Subcutaneous adipose tissue (tissue), 4 donors: ENCODE measurements around the gene TMEM150B. TPM values are rescaled to one million over a fixed set of nuclear protein-coding genes. Genes with fewer than 3 reads are reported as not detected.

Experiments
- total RNA-seq, 4 donors: library from RNA; depleted of rRNA; stranded (reverse); fragments of >200 nt; gene quantifications; one replicate each; pipeline ENCODE4 v1.1.0, GENCODE V29; 2016
- TF ChIP-seq, protein P1 (sequence below): fragments of 450-650 bp; IDR thresholded peaks from one replicate; pipeline ENCODE4 v1.5.1; 2016; ENCODE audit warnings: low read depth, mild to moderate bottlenecking, control low read depth, antibody characterized with exemption, moderate library complexity

Gene TMEM150B
- 10 to 100 TPM in 3 of 4 donors, 1 to 10 TPM in 1; 10.0 to 17.8 (median 14.4) TPM for total RNA-seq

DNA sequence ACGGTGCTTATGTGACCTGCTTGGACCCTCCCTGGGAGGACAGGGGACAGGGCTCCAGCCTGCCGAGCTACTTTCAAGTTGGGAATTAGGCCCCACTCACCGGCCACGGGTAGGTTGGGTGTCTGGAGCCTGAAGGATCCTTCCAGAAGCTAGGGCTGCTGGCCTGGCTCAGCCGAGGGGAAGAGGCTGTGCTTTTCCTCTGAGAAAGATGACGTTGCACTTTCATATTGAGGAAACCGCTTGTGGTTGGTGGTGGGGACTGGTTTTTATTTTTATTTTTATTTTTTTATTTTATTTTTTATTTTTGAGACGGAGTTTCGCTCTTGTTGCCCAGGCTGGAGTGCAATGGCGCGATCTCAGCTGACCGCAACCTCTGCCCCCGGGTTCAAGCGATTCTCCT lies at the start of gene TMEM150B:
TMEM150B (minus strand) TSS at position 170 of the 400 bp plus-strand sequence. CDS start 4,305 bp downstream, outside the sequence.
- TF ChIP-seq, protein P1, sequence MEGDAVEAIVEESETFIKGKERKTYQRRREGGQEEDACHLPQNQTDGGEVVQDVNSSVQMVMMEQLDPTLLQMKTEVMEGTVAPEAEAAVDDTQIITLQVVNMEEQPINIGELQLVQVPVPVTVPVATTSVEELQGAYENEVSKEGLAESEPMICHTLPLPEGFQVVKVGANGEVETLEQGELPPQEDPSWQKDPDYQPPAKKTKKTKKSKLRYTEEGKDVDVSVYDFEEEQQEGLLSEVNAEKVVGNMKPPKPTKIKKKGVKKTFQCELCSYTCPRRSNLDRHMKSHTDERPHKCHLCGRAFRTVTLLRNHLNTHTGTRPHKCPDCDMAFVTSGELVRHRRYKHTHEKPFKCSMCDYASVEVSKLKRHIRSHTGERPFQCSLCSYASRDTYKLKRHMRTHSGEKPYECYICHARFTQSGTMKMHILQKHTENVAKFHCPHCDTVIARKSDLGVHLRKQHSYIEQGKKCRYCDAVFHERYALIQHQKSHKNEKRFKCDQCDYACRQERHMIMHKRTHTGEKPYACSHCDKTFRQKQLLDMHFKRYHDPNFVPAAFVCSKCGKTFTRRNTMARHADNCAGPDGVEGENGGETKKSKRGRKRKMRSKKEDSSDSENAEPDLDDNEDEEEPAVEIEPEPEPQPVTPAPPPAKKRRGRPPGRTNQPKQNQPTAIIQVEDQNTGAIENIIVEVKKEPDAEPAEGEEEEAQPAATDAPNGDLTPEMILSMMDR, result no peak

GRCh38 chr19:55373993-55374757 lies 49.0 kb upstream of the TMEM150B start:
- TF ChIP-seq, protein P1, result no peak

GRCh38 chr19:55373306-55373992 lies 48.3 kb upstream of the TMEM150B start:
- TF ChIP-seq, protein P1, result no peak

DNA sequence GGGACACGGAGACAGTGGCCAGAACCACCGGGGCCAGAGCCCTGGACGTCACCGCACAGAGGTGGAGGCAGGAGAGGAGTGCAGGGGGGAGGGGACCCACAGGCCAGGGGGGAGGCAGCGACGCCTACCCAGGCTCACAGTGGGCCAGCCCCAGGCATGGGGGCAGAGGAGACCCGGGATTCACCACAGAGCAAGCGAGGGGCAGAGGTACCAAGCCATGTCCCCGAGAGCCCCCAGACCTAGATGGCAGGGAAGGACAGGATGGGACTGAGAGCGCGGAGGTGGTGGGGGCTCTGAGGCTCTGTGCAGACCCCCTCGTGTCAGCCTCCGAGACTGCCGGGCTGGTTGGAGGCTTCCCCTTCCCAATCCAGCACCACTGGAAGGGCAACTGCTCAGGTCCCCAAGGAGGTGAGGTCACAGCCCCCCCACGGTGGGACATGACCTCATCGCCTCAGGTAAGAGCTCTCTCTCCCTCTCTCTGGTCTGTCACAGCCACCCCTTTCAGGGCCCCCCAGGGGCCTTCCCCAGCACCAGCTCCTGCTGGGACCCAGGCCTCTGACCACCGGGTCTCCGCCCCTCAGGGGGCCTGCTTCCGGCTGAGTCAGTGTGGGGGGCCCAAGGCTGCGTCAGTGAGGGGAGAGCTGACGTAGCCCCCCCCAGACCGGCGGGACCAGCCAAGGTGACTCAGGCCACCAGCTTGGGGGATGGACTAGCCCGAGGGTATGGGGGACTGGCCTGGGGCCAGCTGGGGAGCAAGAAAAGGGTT lies 47.4 kb upstream of the TMEM150B start:
- TF ChIP-seq, protein P1, result no peak

DNA sequence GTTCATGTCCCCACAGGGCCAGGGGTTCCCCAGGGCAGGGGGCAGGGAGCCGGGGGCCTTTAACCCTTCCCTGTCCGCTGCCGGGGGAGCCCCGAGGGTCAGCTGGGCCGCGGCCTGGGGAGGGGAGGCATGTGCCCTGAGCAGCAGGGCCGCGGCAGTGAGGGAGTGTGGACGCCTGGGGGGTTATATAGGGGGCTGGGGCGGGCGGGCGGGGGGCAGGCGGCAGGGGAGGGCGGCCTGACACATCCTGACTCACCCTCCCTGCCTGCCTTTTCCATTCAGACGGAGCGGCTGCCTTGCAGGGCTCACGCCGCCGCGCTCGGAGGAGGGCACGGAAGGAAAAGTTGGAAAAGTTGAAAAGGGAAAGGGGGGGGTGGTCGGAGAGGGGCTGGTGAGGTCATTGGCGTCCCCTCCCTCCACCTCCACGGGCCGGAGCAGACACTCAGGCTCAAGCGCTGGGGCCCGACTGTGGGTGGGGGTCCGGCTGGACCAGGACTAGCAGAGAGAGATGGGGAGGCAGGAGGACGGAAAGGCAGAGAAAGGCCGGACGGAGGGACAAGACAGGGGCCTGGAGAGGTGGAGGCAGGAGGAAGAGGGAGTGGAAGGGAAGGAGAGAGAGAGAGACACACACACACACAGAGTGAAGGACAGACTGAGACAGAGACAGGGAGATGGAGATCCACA lies 45.3 kb upstream of the TMEM150B start, which contains the start of gene IL11:
IL11 (minus strand) TSS at position 159 of the 684 bp plus-strand sequence; CDS start at position 6, 153 bp downstream.
- TF ChIP-seq, protein P1, result no peak

DNA sequence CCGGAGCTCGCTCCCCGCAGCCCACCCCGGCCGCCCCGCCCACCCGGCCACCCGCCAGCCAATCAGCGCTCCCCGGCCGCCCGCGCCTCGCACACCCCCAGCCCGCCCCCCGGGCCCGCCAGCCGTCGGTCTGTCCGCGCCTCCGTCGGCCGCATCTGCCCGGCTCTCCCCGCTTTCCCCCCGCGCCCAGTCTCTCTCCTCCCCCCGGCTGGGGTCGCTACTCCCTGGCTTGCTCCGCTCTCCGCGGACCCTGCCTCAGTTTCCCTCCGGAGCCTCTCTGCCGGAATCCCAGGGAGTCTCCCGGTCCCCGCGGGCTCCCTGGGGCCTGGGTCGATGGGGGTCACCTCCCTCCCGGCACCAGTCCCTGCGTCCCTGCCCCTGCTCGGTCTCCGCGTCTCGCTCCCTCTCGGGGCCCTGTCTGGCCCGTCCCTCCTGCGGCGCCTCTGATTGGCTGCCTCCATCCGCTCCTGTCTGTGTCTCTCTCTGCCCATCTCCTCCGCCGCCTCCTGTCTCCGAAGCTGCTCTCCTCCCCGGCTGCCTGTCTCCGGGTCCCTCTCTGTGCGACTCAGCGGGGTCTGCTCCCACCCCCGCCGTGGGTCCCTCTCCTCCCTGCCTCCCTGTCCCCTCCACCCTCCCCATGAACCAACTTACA lies 44.6 kb upstream of the TMEM150B start:
- TF ChIP-seq, protein P1, result no peak
